Activated CD8-positive, alpha-beta T cell treated with anti-CD3 and anti-CD28 coated beads for 36 hours (primary cell): Measurements from ENCODE around the gene USP43. TPM values are rescaled to one million over a fixed set of nuclear protein-coding genes. Genes with fewer than 3 reads are reported as not detected.
"Not testable (repeated sequence)": the region's sequence is repeated elsewhere in the genome, so short reads cannot be mapped to it uniquely, and the experiment has no call there.

Experiments used
- ATAC-seq: fragments of 200-7000 bp; cut with Tn5 transposase; one replicate; pipeline ENCODE4 v1.10.0; 2021; ENCODE audit warnings: mild to moderate bottlenecking, moderate library complexity
- CTCF ChIA-PET: fragments of 350-600 bp; sonication (Branson Sonifier 250); formaldehyde crosslinking; loops from one replicate; lab custom pipeline; 2021; ENCODE audit warnings: antibody characterized with exemption; lab: Charles Lee
- POLR2A ChIA-PET: fragments of 350-600 bp; sonication (Branson Sonifier 250); formaldehyde crosslinking; loops from one replicate; lab custom pipeline; 2021; ENCODE audit warnings: antibody characterized with exemption; lab: Charles Lee
- DNase-seq: peaks from one replicate; pipeline ENCODE4 v3.0.0-alpha.2; 2020
- H3K27ac Mint-ChIP-seq: one replicate; pipeline ENCODE4 v1.8.0; 2021; ENCODE audit warnings: mild to moderate bottlenecking, mixed read lengths
- H3K27me3 Mint-ChIP-seq: one replicate; pipeline ENCODE4 v1.8.0; 2021; ENCODE audit warnings: mixed read lengths
- H3K36me3 Mint-ChIP-seq: one replicate; pipeline ENCODE4 v1.8.0; 2021; ENCODE audit warnings: low read depth, mixed read lengths
- H3K4me1 Mint-ChIP-seq: one replicate; pipeline ENCODE4 v1.8.0; 2021; ENCODE audit warnings: low read depth, mixed read lengths
- H3K4me3 Mint-ChIP-seq: one replicate; pipeline ENCODE4 v1.8.0; 2021; ENCODE audit warnings: mild to moderate bottlenecking, moderate library complexity, mixed read lengths
- H3K9me3 Mint-ChIP-seq: one replicate; pipeline ENCODE4 v1.8.0; 2021; ENCODE audit warnings: mixed read lengths
- CTCF ChIP-seq: fragments of 200-600 bp; IDR thresholded peaks from one replicate; pipeline ENCODE4 v1.8.0; 2022; ENCODE audit warnings: antibody characterized with exemption, mild to moderate bottlenecking
- intact Hi-C: fragments of 100-400 bp; cut with micrococcal nuclease; formaldehyde crosslinking; loops from one replicate; pipeline ENCODE4 v1.10.0; 2022
- total RNA-seq, 2 experiments: library from RNA; stranded (reverse); gene quantifications; one replicate each; pipeline ENCODE4 v1.2.3, GENCODE V29; 2021

Gene USP43
- total RNA-seq, 2 experiments from 2014 or later, result 0.38 to 0.43 TPM

GRCh38 chr17:9632741-9633140 lies 12.6 kb upstream of the USP43 start:
- DNase-seq, result no peak
- peaks cover 15% of the 10 kb centered on the region for H3K27me3 Mint-ChIP-seq
- no peaks in the 10 kb centered on the region for H3K9me3 Mint-ChIP-seq

GRCh38 chr17:9635340-9635739 lies 10.0 kb upstream of the USP43 start:
- Mint-ChIP-seq H3K9me3 (peaks cover under 1% of the 10 kb centered on the region), H3K27me3 (peaks cover 14% of the 10 kb centered on the region), H3K27ac (no peak overlapping the region), H3K4me3 (no peak overlapping the region), H3K36me3 (no peaks in the 10 kb centered on the region), H3K4me1 (no peaks in the 10 kb centered on the region)
- CTCF ChIA-PET, result no interaction called here
- no peak for DNase-seq
- intact Hi-C loops, result no loop called here
- POLR2A ChIA-PET, result no interaction called here
- no peak for TF ChIP-seq CTCF
- ATAC-seq, result no peak

More at GRCh38 chr17:9632741-9633140, 12.6 kb upstream of the USP43 start:
- no peak overlapping the region for H3K27ac Mint-ChIP-seq
- H3K36me3 Mint-ChIP-seq, result no peaks in the 10 kb centered on the region
- intact Hi-C loops, result no loop called here
- H3K4me1 Mint-ChIP-seq, result no peaks in the 10 kb centered on the region
- H3K4me3 Mint-ChIP-seq, result no peak overlapping the region
- ChIA-PET CTCF (no interaction called here), POLR2A (no interaction called here)
- ATAC-seq, result no peak
- no peak for TF ChIP-seq CTCF

- Mint-ChIP-seq H3K36me3 (no peaks in the 10 kb centered on the region), H3K4me3 (no peak overlapping the region), H3K27me3 (peaks cover 14% of the 10 kb centered on the region), H3K27ac (no peak overlapping the region), H3K9me3 (peaks cover 2% of the 10 kb centered on the region), H3K4me1 (no peaks in the 10 kb centered on the region)
- TF ChIP-seq CTCF, result no peak
- CTCF ChIA-PET, result no interaction called here
- intact Hi-C loops, result no loop called here
- ATAC-seq, result no peak
- no peak for DNase-seq
- POLR2A ChIA-PET, result no interaction called here
Measured at GRCh38 chr17:9636501-9636900, 8.8 kb upstream of the USP43 start.

GRCh38 chr17:9640388-9640787 lies 4.9 kb upstream of the USP43 start:
- CTCF ChIA-PET, result interaction anchor here (1.1 kb wide), 1 partner anchor 63 kb away, joined by 3 read pairs; no protein-coding TSS in a partner anchor
- H3K4me3 Mint-ChIP-seq, H3K27ac Mint-ChIP-seq, DNase-seq, H3K36me3 Mint-ChIP-seq, H3K9me3 Mint-ChIP-seq, H3K4me1 Mint-ChIP-seq, POLR2A ChIA-PET, ATAC-seq: not testable (repeated sequence)
- peaks cover 25% of the 10 kb centered on the region for H3K27me3 Mint-ChIP-seq
- intact Hi-C loops, result loop anchor here (10.0 kb wide), 1 partner anchor 616 kb away; the partner anchor contains the start of gene NTN1

- ChIA-PET POLR2A (no interaction called here), CTCF (no interaction called here)
- Mint-ChIP-seq H3K36me3 (no peaks in the 10 kb centered on the region), H3K4me3 (no peak overlapping the region), H3K27me3 (peaks cover 39% of the 10 kb centered on the region), H3K27ac (no peak overlapping the region), H3K9me3 (peaks cover 2% of the 10 kb centered on the region), H3K4me1 (peaks cover 16% of the 10 kb centered on the region)
- DNase-seq, result no peak
- intact Hi-C loops, result loop anchor here (10.0 kb wide), 1 partner anchor 619 kb away; the partner anchor contains the start of gene NTN1
- no peak for TF ChIP-seq CTCF
- ATAC-seq, result no peak
Measured at GRCh38 chr17:9643611-9644010, 1.7 kb upstream of the USP43 start.
